ENCODE data around the gene VPS26C.
A peak's percentile ranks its signal among the peaks of the same experiment; 100 is the strongest.

The VPS26C gene

DNA sequence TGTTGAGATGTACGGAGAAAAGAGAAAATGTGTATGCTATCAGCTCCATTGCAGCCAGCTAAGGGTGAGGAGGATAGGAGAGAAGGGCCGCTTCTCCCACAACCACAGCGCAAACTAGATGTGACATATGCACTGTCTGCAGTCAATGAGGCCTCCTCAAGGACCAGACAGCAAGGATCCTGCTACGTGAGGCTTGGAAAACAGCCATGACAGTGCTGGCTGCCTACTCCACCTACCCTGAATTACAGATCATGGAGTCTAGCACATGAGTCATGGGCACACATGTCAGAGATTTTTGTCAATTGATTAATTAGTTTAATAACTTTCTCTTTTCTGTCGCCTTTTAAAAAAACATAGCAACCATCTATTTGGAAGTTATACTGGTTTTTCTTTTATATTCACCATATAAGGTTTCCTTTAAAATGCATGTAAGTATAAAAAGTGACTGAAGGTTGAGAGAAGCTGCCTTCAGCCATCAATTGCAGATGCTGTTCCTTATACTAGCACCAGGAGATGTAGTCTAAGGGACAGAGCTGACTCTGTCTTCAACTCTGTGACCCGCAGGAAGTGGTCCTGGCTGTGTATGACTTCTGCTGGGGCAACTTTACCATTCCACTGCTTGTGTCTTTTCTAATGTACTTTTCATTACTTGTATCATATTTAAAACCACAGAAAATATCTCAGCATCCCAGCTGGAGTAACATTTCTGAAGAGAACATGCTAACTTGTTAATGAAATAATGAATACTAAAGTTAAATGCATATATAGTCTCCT is 3.1 kb downstream of the VPS26C start:
- DNase-seq = no peak

DNA sequence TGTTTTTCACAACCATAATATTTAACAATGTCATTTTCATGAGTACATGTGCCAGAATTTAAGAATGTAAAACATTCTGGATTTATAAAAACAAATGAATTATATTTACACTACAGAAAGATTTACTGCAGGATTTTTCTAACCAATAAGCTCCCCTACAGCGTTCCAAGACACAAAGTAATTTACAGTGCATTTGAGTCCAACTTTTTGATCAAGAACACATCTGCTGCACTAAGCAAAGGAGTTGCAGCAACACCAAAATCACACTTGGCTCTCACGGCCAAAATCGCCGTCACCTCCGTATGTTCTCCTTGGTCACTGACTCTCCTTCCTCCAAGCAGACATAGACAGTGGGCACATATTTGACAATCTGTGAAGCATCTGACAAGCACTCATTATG is 7.7 kb downstream of the VPS26C start:
- no peak for DNase-seq

DNA sequence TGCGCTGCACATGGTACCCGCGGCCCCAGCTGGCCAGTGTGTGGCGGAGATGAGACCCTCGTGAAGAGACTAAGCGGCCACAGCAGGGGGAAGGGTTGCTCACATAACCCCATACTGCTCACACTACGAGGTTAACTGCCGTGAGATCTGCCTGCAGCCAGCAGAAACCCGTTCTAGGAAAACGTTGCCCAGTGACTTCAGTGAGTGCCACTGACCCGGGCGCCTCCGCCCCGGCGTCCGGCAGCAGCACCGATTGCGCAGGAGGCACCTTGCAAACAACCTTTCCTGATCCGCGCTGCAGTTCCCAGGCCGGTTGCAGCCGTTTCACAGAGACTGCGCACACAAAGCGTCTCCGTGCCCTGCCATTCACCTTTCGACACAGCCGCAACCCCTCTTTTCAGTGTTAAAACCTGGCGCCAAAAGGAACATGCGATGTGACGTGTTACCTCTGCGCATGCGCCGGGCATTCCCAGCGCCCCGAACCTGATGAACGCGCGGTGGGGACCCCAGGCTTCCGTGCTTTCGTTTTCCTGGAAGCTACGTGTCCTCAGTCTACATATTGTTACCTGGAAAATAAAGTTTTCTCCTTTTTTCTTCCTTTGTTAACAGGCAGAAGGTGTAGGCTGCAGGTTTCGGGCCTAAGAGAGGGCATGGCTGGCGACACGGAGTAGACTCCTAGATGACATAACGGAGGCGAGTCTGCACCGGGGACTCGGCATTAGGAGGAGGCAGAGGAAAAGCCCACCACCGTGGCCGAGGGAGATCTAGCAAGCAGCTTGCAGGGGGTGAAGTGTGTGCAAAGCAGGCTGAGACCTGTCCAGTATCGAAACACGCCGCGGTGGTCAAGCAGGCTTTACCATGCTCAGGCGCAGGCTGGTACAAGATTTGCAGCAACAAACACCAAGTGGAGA is 8.9 kb downstream of the VPS26C start:
- peak; percentile 82 for DNase-seq

GRCh38 chr21:37257511-37257966 is 9.6 kb downstream of the VPS26C start:
- peak; percentile 12 for DNase-seq

DNA sequence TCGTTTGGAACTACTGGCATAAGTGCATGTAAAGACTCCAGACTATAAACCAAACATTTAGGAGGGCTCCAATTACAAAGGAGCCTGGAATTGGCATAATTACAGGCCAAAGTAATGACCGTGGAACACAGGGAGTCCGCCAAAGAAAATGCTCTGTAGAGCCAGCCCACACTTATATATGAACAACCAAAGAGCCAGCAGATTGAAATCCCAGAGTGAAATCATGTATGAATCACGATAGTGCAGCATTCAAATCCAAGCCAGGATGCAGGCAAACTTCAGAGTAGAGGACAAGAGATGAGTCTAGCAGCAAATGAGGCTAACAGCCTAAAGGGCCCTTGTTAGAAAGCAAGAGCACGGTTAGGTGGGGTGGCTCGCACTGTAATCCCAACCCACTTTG is 13.1 kb downstream of the VPS26C start:
- no peak for DNase-seq

DNA sequence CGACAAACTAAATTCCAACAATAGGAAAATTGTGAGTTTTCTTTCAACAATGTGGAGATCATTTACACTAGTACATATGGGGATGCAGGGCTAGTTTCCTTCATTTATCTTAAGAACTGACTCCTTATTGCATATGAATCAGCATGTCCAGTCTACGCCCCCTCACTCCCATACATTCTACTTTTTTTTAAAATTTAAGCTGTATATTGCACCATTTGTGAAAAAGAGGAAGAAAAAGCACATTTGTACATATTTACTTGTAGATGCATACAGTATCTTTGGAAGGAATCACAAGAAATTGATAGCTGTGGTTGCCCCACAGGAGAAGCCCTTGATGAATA is 15.9 kb downstream of the VPS26C start:
- no peak for DNase-seq

DNA sequence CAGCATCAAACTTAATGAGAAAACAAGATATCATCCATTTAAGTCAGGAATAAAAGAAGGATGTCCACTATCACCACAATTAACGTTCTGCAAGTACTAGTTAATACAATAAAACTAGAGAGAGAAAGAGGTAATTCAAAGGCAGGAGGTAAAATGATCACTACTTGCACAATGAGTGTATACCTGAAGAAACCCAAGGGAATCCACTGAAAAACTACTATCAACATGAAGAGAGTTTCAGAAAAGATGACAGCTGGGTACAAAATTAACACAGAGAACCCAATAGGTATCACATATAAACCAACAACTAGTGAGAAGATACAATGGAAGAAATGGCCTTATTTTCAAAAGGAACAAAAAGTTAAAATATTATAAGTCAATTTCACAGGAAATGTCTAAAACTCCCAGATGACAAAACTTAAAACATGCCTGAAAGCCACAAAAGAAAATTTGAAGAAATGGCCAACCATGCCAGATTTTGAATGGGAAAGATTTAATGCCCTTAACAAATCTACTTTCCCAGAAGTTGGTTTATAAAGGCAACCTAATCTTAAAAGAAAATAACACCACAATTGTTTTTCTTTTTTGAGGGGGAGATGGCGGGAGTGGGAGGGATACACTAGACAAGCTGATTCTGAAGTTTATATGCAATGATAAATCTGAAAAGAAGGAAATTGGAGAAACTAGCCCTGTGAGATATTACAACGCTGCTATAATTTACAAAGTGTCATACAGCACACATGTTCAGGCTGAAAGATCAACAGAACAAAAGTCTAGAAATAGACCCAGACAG is 17.8 kb downstream of the VPS26C start:
- no peak for DNase-seq

GRCh38 chr21:37248298-37248697 is 18.8 kb downstream of the VPS26C start:
- no peak for DNase-seq

- no peak for DNase-seq
Measured at GRCh38 chr21:37245151-37245550, 22.0 kb downstream of the VPS26C start.

DNA sequence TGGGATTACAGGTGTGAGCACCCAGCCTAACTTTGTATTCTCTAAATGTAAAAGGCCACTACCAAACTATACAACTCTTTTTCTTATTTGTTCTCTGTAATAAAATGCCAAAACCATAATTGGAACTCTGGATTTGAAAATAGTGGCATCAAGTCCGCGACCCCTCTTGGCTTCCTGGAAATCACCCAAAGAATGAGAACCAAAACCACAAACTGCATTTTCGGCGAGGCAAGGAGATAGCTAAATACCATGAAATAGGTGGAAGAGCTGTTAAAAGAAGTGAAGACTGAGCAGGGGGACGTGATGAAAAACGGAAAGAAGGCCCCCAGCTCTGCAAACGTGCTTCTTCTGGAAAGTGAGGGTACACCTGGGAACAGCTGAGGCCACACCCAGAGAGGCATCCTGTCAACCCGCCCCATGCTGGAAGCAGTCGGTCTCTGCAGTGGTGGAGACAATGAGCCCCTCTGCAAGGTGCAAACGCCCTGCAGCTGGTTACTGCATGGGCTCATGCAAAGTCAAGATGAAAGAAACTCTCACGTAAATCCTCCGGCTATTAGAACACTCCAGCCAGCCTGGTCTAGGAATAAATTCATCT is 22.5 kb downstream of the VPS26C start:
- DNase-seq = no peak

DNA sequence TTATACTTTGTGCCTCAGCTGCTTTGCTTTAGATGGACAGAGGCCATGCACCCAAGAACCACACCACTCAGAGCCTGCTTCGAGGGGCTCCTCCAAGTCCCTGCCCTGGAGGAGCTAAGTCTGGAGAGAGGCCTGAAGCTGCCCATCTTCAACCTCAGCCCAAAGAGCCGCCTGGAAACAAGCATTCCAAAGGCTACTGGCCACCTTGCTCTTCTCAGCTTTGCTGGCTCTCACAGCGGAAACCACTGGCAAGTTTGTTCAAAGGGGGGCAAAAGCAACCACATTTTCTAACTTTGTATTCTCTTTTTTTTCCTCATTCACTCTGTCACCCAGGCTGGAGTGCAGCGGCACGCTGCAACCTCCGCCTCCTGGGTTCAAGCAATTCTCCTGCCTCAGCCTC is 23.2 kb downstream of the VPS26C start:
- DNase-seq = no peak

GRCh38 chr21:37241426-37241825 is 25.7 kb downstream of the VPS26C start:
- no peak for DNase-seq

DNA sequence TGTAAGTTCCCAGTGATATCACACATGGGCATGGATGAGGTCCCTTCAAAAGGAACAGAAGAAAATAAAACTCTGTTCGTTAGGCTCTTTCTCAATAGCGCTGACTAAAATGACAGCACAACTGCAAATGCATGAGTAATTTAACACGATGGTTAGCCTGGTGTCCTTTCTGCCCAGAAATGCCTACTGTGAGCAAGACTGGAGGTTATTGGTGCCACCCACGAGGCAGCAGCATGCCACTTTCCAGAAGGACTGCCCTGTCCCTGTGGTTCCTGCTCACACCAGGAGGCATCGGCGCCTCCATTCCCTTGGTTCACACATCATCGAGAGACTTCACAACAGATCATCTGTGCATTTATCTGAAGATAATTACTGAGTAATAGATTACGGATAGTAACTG is 26.2 kb downstream of the VPS26C start:
- no peak for DNase-seq

DNA sequence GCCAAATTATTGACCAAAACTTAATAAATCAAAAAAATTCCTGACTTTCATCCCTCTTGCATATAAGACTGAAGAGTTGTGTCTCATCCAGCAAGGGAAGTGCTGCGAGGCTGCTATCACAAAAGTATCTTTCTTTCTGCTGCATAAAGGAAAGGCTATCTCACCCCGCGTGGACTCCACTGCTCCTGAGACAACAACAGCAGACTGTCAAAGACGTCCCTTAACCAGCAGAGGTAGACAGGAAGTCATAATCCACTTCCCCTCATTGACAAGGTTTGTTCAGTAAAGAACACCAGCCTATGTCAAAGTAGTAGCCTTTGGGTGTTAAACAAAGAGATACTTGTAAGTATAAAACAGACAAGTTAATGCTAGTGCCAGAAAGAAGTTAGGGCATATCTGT is 29.4 kb downstream of the VPS26C start:
- DNase-seq = no peak

DNA sequence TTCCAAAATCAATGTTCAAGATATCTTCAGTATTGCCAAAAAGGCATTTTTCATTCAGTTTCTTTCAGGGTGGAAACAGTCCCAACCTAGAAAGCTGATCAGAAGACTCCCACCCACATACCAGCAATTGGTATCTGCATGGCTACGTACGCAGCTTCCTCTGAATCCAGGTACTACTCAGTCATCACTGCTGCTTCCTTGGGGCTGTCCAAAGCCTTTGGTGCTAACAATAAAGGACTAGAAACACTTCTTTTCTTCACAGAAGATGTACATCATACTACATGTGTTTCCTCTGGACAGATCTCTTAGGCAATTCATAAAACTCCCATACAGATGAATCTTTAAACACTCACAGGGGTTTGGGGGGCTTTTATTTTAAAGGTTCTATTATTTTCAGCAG is 29.8 kb downstream of the VPS26C start:
- no peak for DNase-seq

DNA sequence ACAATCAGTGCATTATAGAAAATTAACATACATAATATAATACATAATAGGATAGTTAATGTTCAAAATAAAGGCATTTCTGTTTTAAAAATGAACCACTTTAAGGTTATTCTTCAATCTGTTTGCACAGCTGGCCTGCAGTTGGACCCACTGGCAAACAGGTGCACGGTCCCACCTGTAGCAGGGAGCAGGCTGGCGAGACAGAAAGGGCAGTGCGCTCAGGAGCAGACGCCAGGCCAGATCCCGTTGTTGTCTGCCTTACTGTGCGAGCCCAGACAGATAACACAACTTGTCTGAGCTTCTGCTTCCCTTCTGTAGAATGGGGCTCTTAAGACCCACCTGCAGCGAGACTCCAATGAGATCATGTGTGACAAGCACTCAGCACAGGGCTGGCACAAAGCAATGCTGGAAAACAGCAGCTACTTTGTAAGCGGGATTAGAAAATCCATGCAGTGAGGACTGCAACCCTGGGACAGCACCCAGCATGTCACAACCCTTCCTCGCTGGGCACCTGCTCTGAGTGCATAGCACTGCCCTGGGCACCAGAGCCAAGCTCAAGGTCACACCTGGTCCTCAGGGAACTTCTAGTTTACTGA is 33.5 kb downstream of the VPS26C start:
- no peak for DNase-seq

DNA sequence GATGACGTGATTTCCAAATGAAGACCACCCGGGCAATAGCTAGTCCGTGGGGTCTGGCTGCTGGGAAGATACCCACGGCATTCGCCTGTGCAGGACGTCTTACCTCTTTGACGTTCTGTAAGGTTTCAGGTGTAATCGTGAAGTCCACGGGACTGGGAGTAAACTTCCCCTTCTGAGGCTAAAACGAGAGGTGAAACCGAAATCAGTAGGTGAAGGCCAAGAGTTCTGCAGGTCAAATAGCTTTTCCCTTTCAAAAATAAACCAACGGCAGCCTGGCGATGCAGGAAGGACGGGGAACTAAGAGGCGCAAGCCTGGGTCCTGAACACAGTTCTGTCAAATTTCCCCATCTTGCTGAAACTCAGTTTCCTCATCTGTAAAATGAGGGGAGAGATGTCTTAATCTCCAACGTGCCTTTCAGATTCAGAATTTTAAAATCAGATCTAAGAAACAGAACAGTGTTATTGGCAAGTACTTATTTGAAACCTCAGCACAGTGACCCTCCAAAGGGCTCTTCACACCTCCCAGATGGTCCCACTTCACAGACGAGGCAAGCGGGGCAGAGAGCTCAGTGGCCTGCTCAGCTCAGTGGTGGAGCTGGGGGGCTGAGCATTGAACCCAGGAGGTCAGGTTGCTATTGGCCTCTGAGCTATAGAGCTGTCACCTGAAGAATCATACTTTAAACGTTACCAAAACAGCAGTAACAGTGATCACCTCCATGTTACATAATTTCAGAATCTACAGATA is 34.7 kb downstream of the VPS26C start:
- no peak for DNase-seq

DNA sequence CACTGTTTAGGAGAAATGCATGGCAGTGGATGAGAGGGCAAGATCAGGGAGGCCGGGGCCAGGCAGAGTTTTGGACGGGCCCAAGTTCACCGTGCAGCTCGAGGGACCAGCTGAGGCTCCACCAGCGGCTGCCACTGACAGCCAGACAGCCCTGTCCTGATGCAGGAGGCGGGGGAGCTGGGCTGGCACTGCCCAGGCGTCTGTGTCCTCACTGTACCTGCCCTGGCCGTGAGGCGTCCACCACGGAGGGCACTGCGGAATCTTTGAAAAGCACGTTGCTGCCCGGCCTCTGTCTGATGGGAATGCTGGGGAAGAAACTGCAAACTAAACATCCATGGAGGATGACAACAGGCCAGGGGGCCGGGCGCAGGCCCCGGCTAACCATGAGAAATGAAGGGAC is 35.5 kb downstream of the VPS26C start:
- DNase-seq = no peak

GRCh38 chr21:37231249-37231645 is 35.9 kb downstream of the VPS26C start:
- no peak for DNase-seq

GRCh38 chr21:37230632-37231248 is 36.4 kb downstream of the VPS26C start:
- no peak for DNase-seq

DNA sequence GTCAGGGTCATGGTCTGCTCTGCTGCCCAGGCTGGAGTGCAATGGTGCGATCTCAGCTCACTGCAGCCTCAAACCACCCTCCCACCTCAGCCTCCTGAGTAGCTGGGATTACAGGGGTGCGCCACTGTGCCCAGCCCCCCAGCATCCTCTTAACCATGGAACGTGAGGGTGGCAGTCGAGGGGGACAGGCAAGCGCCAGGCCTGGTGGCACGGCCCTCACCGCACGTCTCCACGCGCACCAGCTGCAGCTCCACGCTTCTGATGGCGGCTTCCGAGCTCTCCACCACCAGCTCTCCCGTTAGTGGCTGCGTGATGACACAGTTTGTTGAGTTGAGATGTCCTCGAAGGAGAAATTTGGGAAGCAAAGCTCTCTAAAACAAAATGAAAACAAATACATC is 39.1 kb downstream of the VPS26C start:
- no peak for DNase-seq
